HG03039 (cell line): ENCODE results near the gene ZDHHC7.

ENCODE experiments used
- ATAC-seq: cut with Tn5 transposase; IDR thresholded peaks from one replicate; pipeline ENCODE4 v1.9.1; 2021; ENCODE audit warnings: mild to moderate bottlenecking, moderate library complexity; ENCODE audit not compliant: unreplicated experiment

Gene ZDHHC7

GRCh38 chr16:84925092-84925772 lies 86.1 kb downstream of the ZDHHC7 start:
- ATAC-seq: no peak

GRCh38 chr16:84924331-84925091 lies 86.8 kb downstream of the ZDHHC7 start:
- no peak for ATAC-seq
